HG03108 (cell line): Measurements from ENCODE around the gene ZNF101.
A peak's percentile ranks its signal among the peaks of the same experiment; 100 is the strongest.

Source experiments
- ATAC-seq: cut with Tn5 transposase; IDR thresholded peaks from one replicate; pipeline ENCODE4 v1.9.1; 2021; ENCODE audit warnings: moderate library complexity; ENCODE audit not compliant: unreplicated experiment

The ZNF101 gene

DNA sequence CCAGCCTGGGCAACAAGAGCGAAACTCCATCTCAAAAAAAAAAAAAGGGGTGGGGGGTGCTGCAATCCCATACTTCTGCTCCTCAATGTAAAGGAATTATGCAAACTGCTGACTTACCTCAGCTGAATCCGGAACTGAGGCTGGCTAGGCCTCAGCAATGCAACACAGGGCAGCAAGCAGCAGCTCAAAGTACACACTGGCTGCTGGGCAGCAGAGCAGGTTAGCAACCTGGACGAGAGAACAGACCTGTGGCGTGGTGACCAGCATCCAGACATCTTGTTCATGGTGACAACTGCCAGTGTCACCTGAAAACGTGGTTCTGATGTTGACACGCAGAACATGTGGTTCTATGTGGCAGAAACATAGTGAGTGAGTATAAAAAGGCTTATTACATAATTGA is 36.2 kb downstream of the ZNF101 start:
- ATAC-seq, result no peak

DNA sequence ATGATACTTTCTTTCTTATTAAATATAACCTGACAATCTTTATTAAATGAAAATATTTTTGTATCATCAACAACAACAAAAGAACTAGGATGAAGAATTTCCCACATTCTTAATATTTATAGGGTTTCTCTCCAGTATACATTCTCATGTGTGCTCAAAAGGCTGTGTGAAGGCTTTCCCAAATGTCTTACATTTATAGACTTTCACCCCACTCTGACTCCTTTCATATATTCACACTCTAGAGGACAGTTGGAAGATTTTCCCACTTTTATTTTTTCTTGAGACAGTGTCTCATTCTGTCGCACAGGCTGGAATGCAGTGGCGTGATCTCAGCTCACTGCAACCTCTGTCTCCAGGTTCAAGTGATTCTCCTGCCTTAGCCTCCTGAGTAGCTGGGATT is 41.9 kb downstream of the ZNF101 start:
- ATAC-seq, result no peak

DNA sequence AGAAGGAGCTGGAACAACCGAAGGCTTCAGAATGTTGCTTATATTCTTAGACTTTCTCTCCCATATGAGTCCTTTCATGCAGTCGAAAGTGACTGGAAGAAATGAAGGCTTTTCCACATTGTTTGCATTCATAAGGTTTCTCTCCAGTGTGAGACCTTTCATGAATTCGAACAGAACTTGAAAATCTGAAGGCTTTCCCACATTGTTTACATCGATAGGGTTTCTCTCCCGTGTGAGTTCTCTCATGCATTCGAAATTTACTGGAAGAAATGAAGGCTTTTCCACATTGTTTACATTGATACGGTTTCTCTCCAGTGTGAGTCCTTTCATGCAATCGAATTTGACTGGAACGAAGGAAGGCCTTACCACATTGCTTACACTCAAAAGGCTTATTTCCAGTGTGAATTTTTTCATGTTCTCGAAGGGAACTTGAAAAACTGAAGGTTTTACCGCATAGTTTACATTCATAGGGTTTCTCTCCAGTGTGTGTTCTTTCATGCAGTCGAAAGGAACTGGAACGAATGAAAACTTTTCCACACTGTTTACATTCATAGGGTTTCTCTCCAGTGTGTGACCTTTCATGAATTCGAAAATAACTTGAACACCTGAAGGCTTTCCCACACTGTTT is 42.8 kb downstream of the ZNF101 start:
- ATAC-seq, result no peak

DNA sequence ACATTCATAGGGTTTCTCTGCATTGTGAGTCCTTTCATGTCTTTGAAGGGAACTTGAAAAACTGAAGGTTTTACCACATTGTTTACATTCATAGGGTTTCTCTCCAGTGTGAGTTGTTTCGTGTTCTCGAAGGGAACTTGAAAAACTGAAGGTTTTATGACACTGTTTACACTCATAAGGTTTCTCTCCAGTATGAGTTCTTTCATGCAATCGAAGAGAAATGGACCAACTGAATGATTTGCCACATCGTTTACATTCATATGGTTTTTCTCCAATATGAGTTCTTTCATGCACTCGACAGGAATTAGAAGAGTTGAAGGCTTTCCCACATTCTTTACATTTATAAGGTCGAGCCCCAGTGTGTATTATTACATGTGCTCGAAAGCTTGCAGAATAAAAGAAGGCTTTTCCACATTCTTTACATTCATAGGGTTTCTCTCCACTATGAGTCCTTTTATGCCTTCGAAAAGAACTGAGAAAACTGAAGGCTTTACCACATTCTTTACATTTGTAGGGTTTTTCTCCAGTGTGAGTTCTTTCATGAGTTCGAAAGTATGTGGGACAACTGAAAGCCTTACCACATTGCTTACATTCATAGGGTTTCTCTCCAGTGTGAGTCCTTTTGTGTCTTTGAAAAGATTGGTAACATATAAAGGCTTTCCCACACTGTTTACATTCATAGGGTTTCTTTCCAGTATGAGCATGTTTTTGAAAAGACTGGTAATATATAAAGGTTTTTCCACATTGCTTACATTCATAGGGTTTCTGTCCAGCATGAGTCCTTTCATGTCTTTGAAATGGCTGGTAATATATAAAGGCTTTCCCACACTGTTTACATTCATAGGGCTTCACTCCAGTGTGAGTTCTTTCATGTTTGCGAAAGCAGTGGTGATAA is 43.5 kb downstream of the ZNF101 start:
- ATAC-seq, result no peak

DNA sequence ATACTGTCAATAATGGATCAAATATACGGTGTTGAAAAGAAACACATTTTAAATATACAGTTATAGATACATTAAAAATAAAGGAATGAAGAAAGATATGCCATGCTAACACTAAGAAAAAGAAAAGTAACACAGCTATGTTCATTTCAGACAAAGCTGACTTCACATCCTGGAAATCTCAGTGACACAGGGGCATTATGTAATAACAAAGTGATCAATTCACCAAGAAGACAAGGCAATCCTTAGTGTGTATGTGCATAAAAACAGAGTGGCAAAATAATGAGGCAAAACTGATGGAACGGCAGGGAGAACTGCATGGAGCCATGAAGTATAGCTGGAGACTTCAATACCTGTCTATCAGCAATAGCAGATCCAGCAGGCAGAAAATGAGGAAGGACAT is 51.2 kb downstream of the ZNF101 start:
- no peak for ATAC-seq

DNA sequence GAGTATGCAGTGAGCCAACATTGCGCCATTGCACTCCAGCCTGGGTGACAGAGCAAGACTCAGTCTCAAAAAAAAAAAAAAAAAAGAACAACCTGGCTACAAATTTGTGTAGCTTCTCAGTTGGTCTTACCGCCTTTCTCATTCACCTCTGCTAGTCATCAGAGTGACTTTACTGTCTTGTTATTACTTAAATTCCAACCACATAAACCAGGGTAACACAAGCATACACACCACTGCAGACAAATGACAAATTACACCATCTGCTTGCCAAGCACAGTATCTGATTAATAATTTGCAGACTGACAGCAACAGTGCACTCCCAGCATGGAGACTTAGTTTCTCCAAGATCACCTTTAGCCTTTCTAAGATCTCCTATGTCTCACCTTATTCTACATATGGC is 53.3 kb downstream of the ZNF101 start:
- no peak for ATAC-seq

DNA sequence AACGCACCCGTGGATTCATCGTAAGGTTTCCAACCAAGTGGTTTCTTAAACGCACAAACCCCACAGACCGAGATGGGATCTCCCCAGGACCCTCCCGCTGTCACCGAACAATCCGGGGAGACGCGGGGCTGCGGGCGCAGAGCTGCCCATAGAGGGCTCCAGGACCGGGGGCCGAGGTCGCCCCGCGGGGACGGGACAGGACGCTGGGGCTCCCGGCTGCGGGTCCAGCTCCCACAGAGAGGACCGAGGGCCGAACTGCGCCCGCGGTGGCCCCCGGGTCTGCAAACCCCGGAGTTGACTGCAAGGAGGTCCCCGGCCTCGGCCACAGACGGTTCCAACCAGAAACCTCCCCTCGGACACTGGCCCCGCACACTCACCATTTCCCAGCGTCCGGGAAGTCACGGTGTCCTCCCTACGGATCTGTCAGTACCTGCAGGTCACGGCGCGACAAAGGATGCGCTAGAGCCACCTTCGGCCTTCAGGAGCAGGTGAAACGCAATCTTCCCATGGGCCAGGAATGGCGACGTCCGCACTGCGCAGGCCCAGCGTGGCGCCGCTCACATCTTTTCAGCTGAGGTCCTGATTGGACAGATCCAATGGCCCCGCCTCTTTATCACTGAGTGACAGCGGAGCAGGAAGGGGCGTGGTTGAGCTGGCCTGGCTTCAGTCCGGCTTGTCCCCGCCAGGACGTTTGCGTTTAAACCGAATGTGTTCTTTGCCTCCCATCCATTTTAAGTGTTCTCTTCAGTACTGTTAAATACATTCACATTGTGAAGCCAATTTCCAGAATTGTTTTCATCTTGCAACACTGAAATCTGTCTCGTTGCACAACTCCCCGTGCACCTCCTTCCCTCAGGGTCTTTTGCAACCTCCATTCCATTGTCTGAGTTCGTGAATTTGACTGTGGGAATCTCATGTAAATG is 64.2 kb downstream of the ZNF101 start, which contains the start of gene ZNF14:
Gene ZNF14 (minus strand): TSS at position 534 of the 923 bp plus-strand sequence. CDS start 154 bp downstream, at position 380.
- peak; percentile 99 for ATAC-seq
